Dendritic cell treated with granulocyte-macrophage colony-stimulating factor and Interleukin-4, amounts not matched to agents 40 ng/mL and 50 ng/mL, for 4 days (primary cell): ENCODE data around the gene ADNP2.
"Not testable (repeated sequence)": the region's sequence is repeated elsewhere in the genome, so short reads cannot be mapped to it uniquely, and the experiment has no call there.

Source experiments
- H3K27ac Mint-ChIP-seq: one replicate; pipeline ENCODE4 v1.8.0; 2022; ENCODE audit warnings: mild to moderate bottlenecking, mixed read lengths
- H3K27me3 Mint-ChIP-seq: one replicate; pipeline ENCODE4 v1.8.0; 2022; ENCODE audit warnings: mild to moderate bottlenecking, mixed read lengths
- H3K36me3 Mint-ChIP-seq: one replicate; pipeline ENCODE4 v1.8.0; 2022; ENCODE audit warnings: low read depth, mixed read lengths
- H3K4me1 Mint-ChIP-seq: one replicate; pipeline ENCODE4 v1.8.0; 2022; ENCODE audit warnings: low read depth, mixed read lengths
- H3K4me3 Mint-ChIP-seq: one replicate; pipeline ENCODE4 v1.8.0; 2022; ENCODE audit warnings: mild to moderate bottlenecking, moderate library complexity, mixed read lengths
- H3K9me3 Mint-ChIP-seq: one replicate; pipeline ENCODE4 v1.8.0; 2022; ENCODE audit warnings: mixed read lengths
- intact Hi-C: fragments of 100-400 bp; cut with micrococcal nuclease; formaldehyde crosslinking; loops from one replicate; pipeline ENCODE4 v1.15.0; 2022

ADNP2 gene

GRCh38 chr18:80164727-80165355 is 55.8 kb downstream of the ADNP2 start:
- intact Hi-C loops, H3K4me3 Mint-ChIP-seq, H3K27ac Mint-ChIP-seq, H3K4me1 Mint-ChIP-seq, H3K36me3 Mint-ChIP-seq: not testable (repeated sequence)
- H3K9me3 Mint-ChIP-seq: peaks cover 34% of the 10 kb centered on the region
- H3K27me3 Mint-ChIP-seq: peaks cover 17% of the 10 kb centered on the region

- H3K9me3 Mint-ChIP-seq: peaks cover 34% of the 10 kb centered on the region
- no peak overlapping the region for H3K27ac Mint-ChIP-seq
- peaks cover 7% of the 10 kb centered on the region for H3K36me3 Mint-ChIP-seq
- H3K27me3 Mint-ChIP-seq: peaks cover 10% of the 10 kb centered on the region
- peaks cover 3% of the 10 kb centered on the region for H3K4me1 Mint-ChIP-seq
- no peak overlapping the region for H3K4me3 Mint-ChIP-seq
- intact Hi-C loops: no loop called here
Measured at GRCh38 chr18:80166240-80166639, 57.2 kb downstream of the ADNP2 start.

- intact Hi-C loops: no loop called here
- peaks cover 34% of the 10 kb centered on the region for H3K9me3 Mint-ChIP-seq
- H3K27ac Mint-ChIP-seq: no peak overlapping the region
- peaks cover 7% of the 10 kb centered on the region for H3K36me3 Mint-ChIP-seq
- H3K27me3 Mint-ChIP-seq: peaks cover 11% of the 10 kb centered on the region
- no peak overlapping the region for H3K4me3 Mint-ChIP-seq
- H3K4me1 Mint-ChIP-seq: peaks cover 7% of the 10 kb centered on the region
Measured at GRCh38 chr18:80166725-80167124, 57.7 kb downstream of the ADNP2 start.

- no peak overlapping the region for H3K4me3 Mint-ChIP-seq
- H3K27ac Mint-ChIP-seq: no peak overlapping the region
- peaks cover 15% of the 10 kb centered on the region for H3K27me3 Mint-ChIP-seq
- peaks cover 7% of the 10 kb centered on the region for H3K4me1 Mint-ChIP-seq
- intact Hi-C loops: no loop called here
- H3K9me3 Mint-ChIP-seq: peaks cover 32% of the 10 kb centered on the region
- H3K36me3 Mint-ChIP-seq: peaks cover 5% of the 10 kb centered on the region
Measured at GRCh38 chr18:80167331-80167730, 58.3 kb downstream of the ADNP2 start.

GRCh38 chr18:80167931-80168330 is 58.9 kb downstream of the ADNP2 start:
- Mint-ChIP-seq H3K9me3 (peaks cover 26% of the 10 kb centered on the region), H3K4me1 (peaks cover 7% of the 10 kb centered on the region), H3K27ac (no peak overlapping the region), H3K4me3 (no peak overlapping the region), H3K27me3 (peaks cover 16% of the 10 kb centered on the region), H3K36me3 (no peaks in the 10 kb centered on the region)
- intact Hi-C loops: no loop called here

GRCh38 chr18:80168346-80168745 is 59.3 kb downstream of the ADNP2 start:
- intact Hi-C loops: no loop called here
- Mint-ChIP-seq H3K9me3 (peaks cover 23% of the 10 kb centered on the region), H3K27me3 (peaks cover 16% of the 10 kb centered on the region), H3K4me1 (peaks cover 7% of the 10 kb centered on the region), H3K4me3 (no peak overlapping the region), H3K36me3 (no peaks in the 10 kb centered on the region), H3K27ac (no peak overlapping the region)

GRCh38 chr18:80168982-80169381 is 59.9 kb downstream of the ADNP2 start:
- H3K9me3 Mint-ChIP-seq: peaks cover 16% of the 10 kb centered on the region
- H3K4me3 Mint-ChIP-seq: no peak overlapping the region
- H3K27me3 Mint-ChIP-seq: peaks cover 16% of the 10 kb centered on the region

GRCh38 chr18:80169607-80170006 is 60.5 kb downstream of the ADNP2 start:
- H3K36me3 Mint-ChIP-seq: no peaks in the 10 kb centered on the region
- H3K27ac Mint-ChIP-seq: no peak overlapping the region
- no peak overlapping the region for H3K4me3 Mint-ChIP-seq
- H3K4me1 Mint-ChIP-seq: peaks cover 7% of the 10 kb centered on the region
- peaks cover 10% of the 10 kb centered on the region for H3K9me3 Mint-ChIP-seq
- intact Hi-C loops: no loop called here
- peaks cover 16% of the 10 kb centered on the region for H3K27me3 Mint-ChIP-seq

More at GRCh38 chr18:80168982-80169381, 59.9 kb downstream of the ADNP2 start:
- Mint-ChIP-seq H3K36me3 (no peaks in the 10 kb centered on the region), H3K27ac (no peak overlapping the region), H3K4me1 (peaks cover 7% of the 10 kb centered on the region)
- intact Hi-C loops: no loop called here

GRCh38 chr18:80170395-80171053 is 61.5 kb downstream of the ADNP2 start:
- H3K4me1 Mint-ChIP-seq: peaks cover 7% of the 10 kb centered on the region
- no peaks in the 10 kb centered on the region for H3K36me3 Mint-ChIP-seq
- no peak overlapping the region for H3K27ac Mint-ChIP-seq
- peaks cover under 1% of the 10 kb centered on the region for H3K9me3 Mint-ChIP-seq
- peaks cover 18% of the 10 kb centered on the region for H3K27me3 Mint-ChIP-seq
- intact Hi-C loops: no loop called here
- no peak overlapping the region for H3K4me3 Mint-ChIP-seq

- H3K4me3 Mint-ChIP-seq: no peak overlapping the region
- H3K27ac Mint-ChIP-seq: no peak overlapping the region
Measured at GRCh38 chr18:80171054-80171872, 62.2 kb downstream of the ADNP2 start.

GRCh38 chr18:80172056-80172455 is 63.0 kb downstream of the ADNP2 start:
- Mint-ChIP-seq H3K4me3 (no peak overlapping the region), H3K27ac (no peak overlapping the region), H3K4me1 (peaks cover 7% of the 10 kb centered on the region), H3K9me3 (no peaks in the 10 kb centered on the region), H3K36me3 (no peaks in the 10 kb centered on the region), H3K27me3 (peaks cover 19% of the 10 kb centered on the region)
- intact Hi-C loops: no loop called here

More at GRCh38 chr18:80171054-80171872, 62.2 kb downstream of the ADNP2 start:
- Mint-ChIP-seq H3K9me3 (no peaks in the 10 kb centered on the region), H3K27me3 (peaks cover 18% of the 10 kb centered on the region), H3K4me1 (peaks cover 7% of the 10 kb centered on the region), H3K36me3 (no peaks in the 10 kb centered on the region)
- intact Hi-C loops: no loop called here

GRCh38 chr18:80173060-80173459 is 64.0 kb downstream of the ADNP2 start:
- no peaks in the 10 kb centered on the region for H3K36me3 Mint-ChIP-seq
- H3K27me3 Mint-ChIP-seq: peaks cover 22% of the 10 kb centered on the region
- intact Hi-C loops: no loop called here
- H3K4me3 Mint-ChIP-seq: no peak overlapping the region
- peaks cover 7% of the 10 kb centered on the region for H3K4me1 Mint-ChIP-seq
- no peaks in the 10 kb centered on the region for H3K9me3 Mint-ChIP-seq
- no peak overlapping the region for H3K27ac Mint-ChIP-seq

- H3K27me3 Mint-ChIP-seq: peaks cover 19% of the 10 kb centered on the region
- H3K4me3 Mint-ChIP-seq: no peak overlapping the region
- intact Hi-C loops: no loop called here
- H3K9me3 Mint-ChIP-seq: no peaks in the 10 kb centered on the region
- no peaks in the 10 kb centered on the region for H3K36me3 Mint-ChIP-seq
- no peak overlapping the region for H3K27ac Mint-ChIP-seq
- peaks cover 7% of the 10 kb centered on the region for H3K4me1 Mint-ChIP-seq
Measured at GRCh38 chr18:80175451-80176204, 66.6 kb downstream of the ADNP2 start.
